Urothelium cell line (cell line): ENCODE results near the gene EPHA6.
"Not testable (repeated sequence)": the region's sequence is repeated elsewhere in the genome, so short reads cannot be mapped to it uniquely, and the experiment has no call there.

Experiments used
- DNase-seq: peaks from one replicate; pipeline ENCODE4 v3.0.0; 2011; ENCODE audit warnings: low spot score, mixed read lengths
- FAIRE-seq: peaks from 2 replicates; lab custom pipeline; 2011; peaks lifted over from hg19 to GRCh38; lab: Jason Lieb, UNC

The EPHA6 gene

DNA sequence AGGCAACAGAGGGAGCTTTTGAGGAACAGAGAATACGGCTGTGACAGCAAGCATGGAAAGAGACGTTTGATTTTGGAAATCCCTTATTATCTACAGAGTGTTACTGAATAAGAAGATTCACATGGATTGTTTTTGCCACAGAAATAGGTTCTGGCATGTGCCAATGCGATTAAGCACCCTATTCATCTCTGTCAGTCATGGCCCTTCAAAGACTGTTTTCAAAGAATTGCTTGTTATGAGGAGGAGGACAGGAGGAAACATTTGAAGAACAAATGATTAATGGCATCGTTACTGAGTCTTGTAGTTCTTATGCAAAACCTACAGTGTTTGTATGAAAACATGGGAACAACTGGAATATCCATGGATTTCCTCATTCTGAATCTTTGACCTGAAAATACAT lies 86.2 kb downstream of the EPHA6 start:
- DNase-seq (no peak), FAIRE-seq (no peak)

DNA sequence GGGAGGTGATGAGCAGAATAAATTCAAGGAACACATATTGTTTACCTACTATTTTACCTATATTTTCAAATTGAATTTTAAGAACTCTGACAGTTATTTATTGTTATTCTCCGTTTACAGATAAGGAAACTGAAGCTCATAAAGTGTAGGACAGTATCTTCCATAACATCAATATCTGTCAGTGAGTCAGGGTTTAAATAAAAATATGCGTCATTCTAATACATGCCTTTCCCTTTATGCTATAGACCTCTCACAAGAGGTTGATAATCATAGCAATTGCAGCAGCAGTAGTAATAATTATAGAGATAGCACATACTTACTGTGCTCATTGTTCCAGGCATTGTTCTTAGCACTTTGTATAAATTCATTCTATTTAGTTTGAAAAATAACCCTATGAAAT lies 101.1 kb downstream of the EPHA6 start:
- DNase-seq (no peak), FAIRE-seq (no peak)

DNA sequence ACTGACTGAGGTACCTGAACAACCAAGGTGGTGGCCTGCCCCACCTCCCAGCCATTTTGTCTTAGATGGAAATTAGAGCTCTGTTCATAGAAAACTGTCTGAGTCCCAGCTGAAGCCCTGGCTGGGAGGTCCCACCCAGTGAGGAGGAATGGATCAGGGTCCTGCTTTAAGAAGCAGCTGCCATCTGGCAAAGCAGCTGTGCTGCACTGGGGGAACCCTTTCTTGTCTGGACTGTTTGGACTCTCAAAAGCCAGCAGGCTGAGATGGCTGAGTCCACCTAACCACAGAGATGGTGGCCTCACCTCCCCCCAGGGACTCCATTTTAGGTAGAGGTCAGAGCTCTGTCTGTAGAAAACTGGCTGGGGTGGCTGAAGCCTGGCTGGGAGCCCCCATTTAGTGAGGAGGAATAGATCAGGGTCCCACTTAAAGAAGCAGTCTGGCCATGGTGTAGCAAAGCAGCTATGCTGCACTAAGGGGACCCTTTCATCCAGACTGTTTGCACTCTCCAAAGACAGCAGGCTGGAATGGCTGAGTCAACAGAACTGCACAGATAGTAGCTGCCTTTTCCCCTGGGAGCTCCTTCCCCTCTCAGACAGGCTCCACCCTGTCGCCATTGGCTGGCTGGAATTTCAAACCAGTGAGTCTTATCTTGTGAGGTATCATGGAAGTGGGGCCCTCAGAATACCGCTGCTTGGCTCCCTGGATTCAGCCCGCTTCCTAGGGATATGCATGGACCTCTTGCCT lies 116.9 kb downstream of the EPHA6 start:
- FAIRE-seq: no peak
- DNase-seq: no peak

DNA sequence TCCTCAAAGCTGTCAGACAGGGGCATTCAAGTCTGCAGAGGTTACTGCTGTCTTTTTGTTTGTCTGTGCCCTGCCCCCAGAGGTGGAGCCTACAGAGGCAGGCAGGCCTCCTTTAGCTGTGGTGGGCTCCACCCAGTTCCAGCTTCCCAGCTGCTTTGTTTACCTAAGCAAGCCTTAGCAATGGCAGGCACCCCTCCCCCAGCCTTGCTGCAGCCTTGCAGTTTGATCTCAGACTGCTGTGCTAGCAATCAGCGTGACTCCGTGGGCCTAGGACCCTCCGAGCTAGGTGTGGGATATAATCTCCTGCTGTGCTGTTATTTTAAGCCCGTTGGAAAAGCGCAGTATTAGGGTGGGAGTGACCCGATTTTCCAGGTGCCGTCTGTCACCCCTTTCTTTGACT lies 127.7 kb downstream of the EPHA6 start:
- DNase-seq, FAIRE-seq: not testable (repeated sequence)

DNA sequence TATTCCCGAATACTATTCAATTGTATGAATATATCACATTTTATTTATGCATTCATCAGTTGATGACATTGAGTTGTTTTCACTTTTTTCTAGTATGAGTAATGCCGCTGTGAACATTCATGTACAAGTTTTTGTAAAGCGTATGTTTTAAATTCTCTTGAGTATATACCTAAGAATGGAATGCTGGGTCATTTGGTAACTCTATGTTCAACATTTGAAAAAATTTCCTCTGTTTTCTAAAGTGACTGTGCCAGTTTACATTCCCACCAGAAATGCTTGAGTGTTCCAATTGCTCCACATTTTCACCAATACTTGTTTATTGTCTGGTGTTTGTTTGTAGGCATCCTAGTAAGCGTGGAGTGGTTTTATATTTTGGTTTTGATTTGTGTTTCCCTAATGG lies 144.5 kb downstream of the EPHA6 start:
- no peak for DNase-seq
- FAIRE-seq: no peak

DNA sequence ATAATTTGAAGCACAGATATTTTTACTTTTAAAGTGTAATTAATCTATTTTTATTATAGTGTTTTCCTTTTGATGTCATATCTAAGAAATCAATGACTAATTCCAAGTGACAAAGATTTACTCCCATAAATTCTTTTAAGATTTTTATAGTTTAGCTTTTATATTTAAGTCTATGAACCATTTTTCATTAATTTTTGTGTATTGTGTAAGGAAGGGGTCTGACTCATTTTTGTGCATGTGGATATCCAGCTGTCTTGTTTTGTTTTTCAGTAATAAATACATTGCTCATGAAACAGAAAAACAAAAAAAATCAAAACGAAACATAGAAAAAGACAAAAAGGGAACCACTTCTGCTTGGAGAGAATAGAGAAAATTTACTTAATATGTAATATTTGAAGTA lies 145.1 kb downstream of the EPHA6 start:
- FAIRE-seq: no peak

DNA sequence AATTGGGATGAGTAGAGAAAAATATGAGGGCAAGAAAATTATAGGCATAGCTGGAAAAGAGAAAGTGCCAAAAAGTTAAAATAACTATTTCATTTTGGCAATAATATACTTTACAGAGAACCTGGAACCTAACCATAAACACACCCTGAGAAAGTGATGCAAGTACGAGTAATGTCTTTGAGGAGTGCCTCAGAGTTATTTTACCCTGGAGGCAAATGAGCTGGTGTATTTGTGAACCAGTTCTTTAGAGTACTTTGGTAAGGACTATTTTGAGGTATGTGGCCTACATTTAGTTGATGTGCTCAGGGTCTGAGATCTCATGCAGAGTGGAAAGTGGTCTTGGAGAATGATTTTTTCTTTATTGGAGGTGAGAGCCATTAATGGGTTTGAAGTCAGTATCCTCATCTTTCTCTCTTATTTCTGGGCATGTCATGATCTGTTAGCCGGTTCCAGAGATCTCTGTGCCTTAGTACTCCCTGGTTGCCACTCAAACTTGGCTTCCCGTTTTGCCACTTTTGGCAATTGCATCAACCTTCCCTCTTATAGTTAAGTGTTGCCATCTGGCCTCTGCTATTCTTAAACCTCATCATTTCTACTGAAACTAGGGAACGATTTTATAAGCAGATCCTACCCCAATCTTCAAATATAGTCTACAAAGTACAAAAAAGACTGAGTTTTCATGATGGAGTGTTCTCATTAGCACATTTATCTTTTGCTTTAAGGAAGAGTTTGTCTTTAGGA lies 145.7 kb downstream of the EPHA6 start:
- FAIRE-seq (no peak), DNase-seq (no peak)

More for the DNA sequence above, 145.1 kb downstream of the EPHA6 start:
- no peak for DNase-seq

DNA sequence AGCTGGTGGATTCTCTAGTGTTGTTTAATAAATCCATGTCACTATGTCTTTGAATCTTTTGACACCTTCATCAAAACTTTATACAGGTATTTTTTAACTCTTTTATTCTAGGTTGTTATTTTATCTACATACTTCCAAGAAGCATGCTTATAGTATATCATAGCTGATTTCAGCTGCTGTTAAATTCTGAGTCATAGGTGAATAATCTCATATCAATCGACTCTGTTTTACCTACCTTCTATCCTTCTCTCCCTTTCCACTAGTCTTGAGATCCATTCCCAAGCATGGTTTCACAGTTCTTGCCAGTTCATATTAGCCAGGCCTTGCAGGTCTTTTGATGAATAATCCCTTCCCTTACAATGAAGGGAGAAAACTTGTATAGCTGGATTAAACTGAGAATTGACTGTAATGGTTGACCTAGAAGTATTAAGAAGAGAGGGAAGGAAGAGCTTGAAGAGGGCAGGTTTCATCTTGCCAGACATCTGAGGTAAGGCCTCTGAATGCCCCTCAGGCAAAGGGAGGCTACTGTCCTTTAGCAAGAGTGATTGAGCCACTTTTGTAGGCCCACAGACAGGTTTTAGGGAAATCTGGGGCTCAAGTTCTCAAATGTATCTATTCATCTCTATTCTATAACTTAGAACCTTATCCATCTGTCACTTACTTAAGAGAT lies 146.4 kb downstream of the EPHA6 start:
- DNase-seq: no peak
- FAIRE-seq: no peak

DNA sequence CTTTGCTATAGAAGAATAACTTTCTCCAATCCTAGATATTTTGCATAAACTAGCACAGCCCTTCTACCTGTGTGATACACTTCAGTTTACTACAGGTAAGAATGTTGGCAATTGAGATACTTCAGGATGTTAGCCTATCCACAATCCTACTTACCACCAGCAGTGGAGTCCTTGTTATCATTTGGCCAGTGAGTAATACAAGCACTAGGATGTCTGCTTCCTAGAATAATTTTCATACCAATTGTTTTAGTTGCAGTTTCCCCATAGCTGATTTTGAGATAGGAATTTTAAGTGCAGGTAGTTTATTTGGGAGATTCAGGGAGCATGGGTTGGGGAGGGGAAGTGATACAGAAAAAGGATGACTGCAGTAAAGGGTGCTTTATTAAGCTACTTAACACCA lies 147.2 kb downstream of the EPHA6 start:
- no peak for DNase-seq
- FAIRE-seq: no peak

DNA sequence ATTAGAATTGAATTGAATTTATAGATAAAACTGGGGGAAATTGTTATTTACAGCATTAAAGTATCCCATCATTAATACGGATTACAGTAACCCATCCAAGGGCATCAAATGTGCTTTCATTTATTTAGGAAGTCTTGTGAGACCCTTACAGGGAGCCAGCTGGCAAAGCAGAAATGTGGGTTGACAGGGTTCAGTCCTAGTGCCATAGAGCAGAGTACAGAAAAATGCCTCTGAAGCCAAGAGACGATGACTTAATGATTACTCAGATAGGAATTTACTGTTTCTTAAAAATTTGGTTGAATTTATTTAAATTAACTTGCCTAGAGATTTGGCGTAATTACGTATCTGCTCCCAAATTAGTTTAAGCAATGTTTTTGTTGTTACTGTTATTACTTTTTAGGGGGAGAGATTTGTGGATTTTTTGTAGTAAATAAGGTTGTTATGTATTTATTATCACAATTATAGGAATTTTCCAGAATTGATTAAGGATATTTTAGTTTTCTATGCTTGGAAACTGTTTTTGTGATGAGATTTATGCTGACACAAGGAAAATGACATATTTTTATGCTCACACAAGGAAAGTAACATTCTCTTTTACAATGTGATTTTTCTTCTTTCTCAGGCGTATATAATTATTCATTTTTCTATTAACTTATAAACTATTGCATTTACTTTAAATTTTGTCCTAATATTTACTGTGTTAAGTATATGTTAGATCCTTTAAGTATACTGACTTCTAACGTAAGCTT lies 152.0 kb downstream of the EPHA6 start:
- DNase-seq: no peak
- FAIRE-seq: no peak

DNA sequence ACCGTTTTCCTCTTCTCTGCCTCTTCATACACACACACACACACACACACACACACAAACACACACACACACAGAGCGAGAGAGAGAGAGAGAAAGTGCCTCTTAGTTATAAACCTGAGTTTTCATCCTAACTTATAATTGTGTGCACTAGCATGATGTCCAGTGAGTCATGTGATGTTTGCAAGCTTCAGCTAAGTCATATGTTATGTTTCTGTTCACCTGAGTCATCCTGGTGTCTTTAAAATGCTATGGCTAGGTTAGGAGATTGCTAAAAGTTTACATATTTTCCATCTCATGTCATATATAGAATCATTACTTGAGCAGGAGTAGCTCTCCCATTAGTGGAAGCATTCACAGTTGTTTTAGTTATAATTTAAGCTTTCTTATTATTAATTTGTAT lies 155.8 kb downstream of the EPHA6 start:
- FAIRE-seq (no peak), DNase-seq (no peak)

DNA sequence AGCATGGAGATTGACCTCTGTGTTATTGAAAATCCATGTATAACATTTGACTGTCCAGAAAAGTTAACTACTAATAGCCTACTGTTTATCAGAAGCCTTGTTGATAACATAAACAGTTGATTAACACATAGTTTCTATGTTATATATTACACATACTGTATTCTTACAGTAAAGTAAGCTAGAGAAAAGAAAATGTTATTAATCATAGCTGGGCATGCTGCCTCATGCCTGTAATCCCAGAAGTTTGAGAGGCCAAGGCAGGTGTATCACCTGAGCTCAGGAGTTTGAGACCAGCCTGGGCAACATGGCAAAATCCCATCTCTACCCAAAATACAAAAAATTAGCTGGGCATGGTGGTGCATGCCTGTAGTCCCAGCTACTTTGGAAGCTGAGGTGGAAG lies 163.3 kb downstream of the EPHA6 start:
- DNase-seq (no peak), FAIRE-seq (no peak)

DNA sequence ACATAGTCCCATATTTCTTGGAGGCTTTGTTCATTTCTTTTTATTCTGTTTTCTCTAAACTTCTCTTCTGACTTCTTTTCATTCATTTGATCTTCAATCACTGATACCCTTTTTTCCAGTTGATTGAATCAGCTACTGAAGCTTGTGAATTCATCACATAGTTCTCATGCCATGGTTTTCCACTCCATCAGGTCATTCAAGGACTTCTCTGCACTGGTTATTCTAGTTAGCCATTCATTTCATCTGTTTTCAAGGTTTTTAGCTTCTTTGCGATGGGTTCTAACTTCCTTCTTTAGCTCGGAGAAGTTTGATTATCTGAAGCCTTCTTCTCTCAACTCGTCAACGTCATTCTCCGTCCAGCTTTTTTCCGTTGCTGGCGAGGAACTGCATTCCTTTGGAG lies 169.3 kb downstream of the EPHA6 start:
- DNase-seq, FAIRE-seq: not testable (repeated sequence)

DNA sequence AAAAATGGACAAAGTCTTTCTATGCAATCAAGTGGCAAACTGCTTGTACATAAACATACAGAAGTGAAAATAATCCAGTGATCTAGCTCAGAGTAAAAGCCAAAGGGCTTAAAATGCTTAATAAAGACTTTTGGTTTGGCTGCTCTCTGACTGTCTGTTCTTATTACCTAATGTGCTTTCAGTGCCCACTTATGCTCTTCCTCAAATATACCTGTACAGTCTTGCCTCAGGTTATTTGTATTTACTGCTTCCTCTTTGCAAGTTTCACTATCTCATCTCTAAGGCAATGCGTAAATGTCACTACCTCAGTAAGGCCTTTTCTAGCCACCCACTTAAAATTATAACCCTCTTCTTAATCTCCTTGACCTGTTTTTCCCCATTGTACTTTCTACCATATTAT lies 171.8 kb downstream of the EPHA6 start:
- FAIRE-seq: no peak

DNA sequence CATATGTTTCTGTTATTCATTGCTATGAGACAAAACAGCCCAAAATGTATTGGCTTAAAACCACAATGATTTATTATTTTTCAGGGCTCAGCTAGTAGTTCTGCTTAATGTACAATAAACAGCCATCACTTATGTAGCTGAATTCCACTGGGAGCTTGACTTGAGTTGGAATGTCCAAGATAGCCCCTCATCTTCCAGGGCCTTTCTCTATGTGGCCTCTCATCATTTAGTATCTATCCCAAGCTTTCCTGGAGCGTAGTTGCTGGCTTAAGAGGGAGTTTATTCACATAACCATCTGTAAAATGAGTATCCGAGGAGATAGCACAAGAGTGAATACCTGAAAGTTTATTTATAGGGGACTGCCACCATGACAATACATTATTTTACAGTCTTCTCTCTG lies 176.8 kb downstream of the EPHA6 start:
- no peak for DNase-seq
- no peak for FAIRE-seq

More for the DNA sequence above, 171.8 kb downstream of the EPHA6 start:
- DNase-seq: no peak

DNA sequence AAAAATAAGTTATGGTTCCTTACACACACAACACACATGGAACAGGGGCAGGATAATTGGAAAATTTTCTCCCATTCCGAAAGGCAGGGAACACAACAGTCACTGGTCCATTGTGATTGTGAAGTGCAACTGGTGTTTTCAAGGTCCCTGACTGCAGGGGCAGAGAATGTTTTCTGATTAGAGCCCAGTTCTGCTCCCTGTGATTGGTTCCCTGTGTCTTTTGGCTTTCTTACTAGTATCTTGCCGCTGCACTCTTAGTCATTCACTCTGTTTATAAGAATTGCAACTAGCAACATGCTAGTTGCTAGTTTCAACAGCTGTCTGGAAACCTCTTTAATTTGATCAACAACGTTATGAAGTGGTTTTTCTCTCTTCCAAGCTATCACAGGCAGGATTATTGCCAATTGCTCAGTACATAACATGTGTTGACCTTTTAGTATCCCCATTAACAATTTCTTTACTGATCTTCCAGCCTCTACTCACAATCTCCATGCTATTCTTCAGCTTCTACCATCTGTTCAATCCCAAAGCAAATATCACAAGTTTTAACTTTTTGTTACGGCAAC lies 177.5 kb downstream of the EPHA6 start:
- no peak for DNase-seq
- FAIRE-seq: no peak

DNA sequence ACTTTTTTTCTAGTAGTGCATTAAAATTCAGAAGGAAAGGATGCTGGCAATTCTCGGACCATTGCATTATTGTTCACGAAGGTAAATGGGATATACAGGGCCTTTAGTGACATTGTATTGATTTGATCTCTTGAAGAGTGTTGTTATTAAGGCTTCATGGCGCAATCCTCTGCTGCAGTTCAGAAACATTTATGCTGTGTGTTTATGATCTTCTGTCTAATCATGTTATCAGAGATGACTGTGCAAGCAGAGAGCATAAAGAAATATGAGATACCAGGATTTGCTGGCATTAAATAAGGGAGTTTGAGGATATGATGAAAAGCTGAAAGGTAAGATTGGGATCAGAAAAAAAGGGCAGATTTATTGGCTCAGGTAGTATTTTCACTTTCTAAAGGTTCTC lies 180.6 kb downstream of the EPHA6 start:
- no peak for DNase-seq
- peak; percentile 17 for FAIRE-seq

DNA sequence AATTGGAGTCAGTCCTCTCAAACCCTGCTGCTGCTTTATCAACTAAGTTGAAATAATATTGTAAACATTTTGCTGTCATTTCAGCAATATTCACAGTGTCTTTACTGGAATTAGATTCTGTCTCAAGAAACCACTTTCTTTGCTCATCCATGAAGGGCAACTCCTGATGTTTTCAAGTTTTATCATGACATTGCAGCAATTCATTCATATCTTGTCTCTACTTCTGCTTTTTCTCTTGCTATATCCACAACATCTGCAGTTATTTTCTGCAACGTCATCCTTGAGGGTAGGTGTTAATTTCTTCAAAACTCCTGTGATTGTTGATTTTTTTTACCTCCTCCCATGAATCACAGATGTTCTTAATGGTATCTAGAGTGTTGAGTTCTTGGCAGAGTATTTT lies 181.6 kb downstream of the EPHA6 start:
- no peak for FAIRE-seq
- no peak for DNase-seq

DNA sequence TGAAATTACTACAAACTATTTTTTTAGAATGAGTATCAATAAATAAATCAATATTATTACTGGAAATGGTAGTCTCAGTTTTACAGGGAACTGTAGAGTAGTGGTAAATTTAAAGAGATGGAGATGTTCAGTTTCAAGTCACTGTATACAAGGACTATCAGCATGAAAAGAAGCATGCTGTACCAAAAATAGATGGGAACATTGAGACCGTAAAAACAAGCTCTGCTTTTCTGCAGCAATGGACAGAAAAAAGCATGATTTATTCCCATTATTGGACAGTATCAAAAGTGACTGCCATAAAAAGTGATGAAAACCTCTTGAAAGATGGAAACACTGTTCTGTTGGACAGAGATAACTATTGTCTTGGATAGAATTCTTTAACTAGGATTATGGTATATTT lies 187.2 kb downstream of the EPHA6 start:
- no peak for FAIRE-seq

DNA sequence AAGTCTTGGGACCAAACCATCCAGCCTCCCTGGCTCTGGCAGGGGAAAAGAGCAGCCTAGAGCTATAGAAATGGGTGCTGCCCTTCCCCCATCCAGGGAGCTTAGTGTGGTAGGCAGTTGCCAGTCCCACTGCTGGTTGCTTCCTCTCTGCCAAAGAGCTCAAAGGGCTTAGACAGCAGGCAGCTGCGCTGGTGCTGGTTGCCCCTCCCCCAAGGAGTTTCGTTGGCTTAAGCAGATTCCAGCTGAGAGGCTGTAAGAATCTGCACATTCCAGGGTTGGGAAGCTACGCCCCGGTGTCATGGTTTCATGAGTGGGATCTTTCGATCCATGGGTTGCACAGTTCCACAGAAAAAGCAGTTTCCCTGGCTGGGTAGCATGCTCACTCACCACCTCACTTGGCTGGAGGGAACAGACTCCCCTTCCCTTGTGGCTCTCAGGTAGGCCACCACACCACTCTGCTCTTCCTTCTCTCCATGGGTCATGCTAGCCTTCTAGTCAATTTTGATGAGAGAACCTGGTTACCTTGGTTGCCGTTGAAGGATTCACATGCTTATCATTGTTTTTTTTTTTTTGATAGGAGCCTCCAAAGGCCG lies 195.1 kb downstream of the EPHA6 start:
- FAIRE-seq (no peak), DNase-seq (no peak)

More for the DNA sequence above, 187.2 kb downstream of the EPHA6 start:
- no peak for DNase-seq
